ENCODE results near the gene VGLL2.
A peak's percentile ranks its signal among the peaks of the same experiment; 100 is the strongest.

VGLL2 gene

GRCh38 chr6:117270843-117271507 lies 5.6 kb downstream of the VGLL2 start:
- Histone ChIP-seq H3K27me3 (ENCODE audit: insufficient read depth, low read length) (peaks cover 100% of the 10 kb centered on the region), H3K4me3 (ENCODE audit: low read length) (peak overlapping the region; percentile 64; the same call in 1 of the 2 replicates), H3K9ac (ENCODE audit: low read depth, low read length) (no peak overlapping the region), H3K36me3 (ENCODE audit: insufficient read depth, low read depth, low read length) (no peaks in the 10 kb centered on the region), H3K9me3 (ENCODE audit: insufficient read depth, low read depth, low read length) (no peaks in the 10 kb centered on the region; the same call in 1 of the 2 replicates), H3K27ac (ENCODE audit: low read length) (no peak overlapping the region), H3K4me1 (ENCODE audit: insufficient read depth, low read length) (no peaks in the 10 kb centered on the region)

GRCh38 chr6:117272032-117272866 lies 6.9 kb downstream of the VGLL2 start:
- no peak overlapping the region for H3K27ac ChIP-seq (ENCODE audit: low read length)
- H3K27me3 ChIP-seq (ENCODE audit: insufficient read depth, low read length) = peaks cover 90% of the 10 kb centered on the region
- H3K9ac ChIP-seq (ENCODE audit: low read depth, low read length) = no peak overlapping the region
- H3K9me3 ChIP-seq (ENCODE audit: insufficient read depth, low read depth, low read length) = no peaks in the 10 kb centered on the region; the same call in 1 of the 2 replicates
- peak overlapping the region; percentile 15; the same call in 1 of the 2 replicates for H3K4me3 ChIP-seq (ENCODE audit: low read length)
- H3K4me1 ChIP-seq (ENCODE audit: insufficient read depth, low read length) = no peaks in the 10 kb centered on the region
- no peaks in the 10 kb centered on the region for H3K36me3 ChIP-seq (ENCODE audit: insufficient read depth, low read depth, low read length)

- Histone ChIP-seq H3K9ac (ENCODE audit: low read depth, low read length) (no peak overlapping the region), H3K9me3 (ENCODE audit: insufficient read depth, low read depth, low read length) (no peaks in the 10 kb centered on the region), H3K4me3 (ENCODE audit: low read length) (no peak overlapping the region), H3K4me1 (ENCODE audit: insufficient read depth, low read length) (no peaks in the 10 kb centered on the region), H3K27ac (ENCODE audit: low read length) (no peak overlapping the region), H3K27me3 (ENCODE audit: insufficient read depth, low read length) (peaks cover 83% of the 10 kb centered on the region), H3K36me3 (ENCODE audit: insufficient read depth, low read depth, low read length) (no peaks in the 10 kb centered on the region)
Observed at GRCh38 chr6:117272891-117273290, 7.5 kb downstream of the VGLL2 start.

- Histone ChIP-seq H3K36me3 (ENCODE audit: insufficient read depth, low read depth, low read length) (no peaks in the 10 kb centered on the region), H3K4me1 (ENCODE audit: insufficient read depth, low read length) (no peaks in the 10 kb centered on the region; the same call in 1 of the 2 replicates), H3K9ac (ENCODE audit: low read depth, low read length) (no peak overlapping the region), H3K27me3 (ENCODE audit: insufficient read depth, low read length) (peaks cover 60% of the 10 kb centered on the region), H3K4me3 (ENCODE audit: low read length) (no peak overlapping the region), H3K9me3 (ENCODE audit: insufficient read depth, low read depth, low read length) (no peaks in the 10 kb centered on the region), H3K27ac (ENCODE audit: low read length) (no peak overlapping the region)
Observed at GRCh38 chr6:117275205-117275604, 9.8 kb downstream of the VGLL2 start.

GRCh38 chr6:117275711-117276110 lies 10.4 kb downstream of the VGLL2 start:
- no peaks in the 10 kb centered on the region; the same call in 1 of the 2 replicates for H3K4me1 ChIP-seq (ENCODE audit: insufficient read depth, low read length)
- peaks cover 55% of the 10 kb centered on the region for H3K27me3 ChIP-seq (ENCODE audit: insufficient read depth, low read length)
- H3K36me3 ChIP-seq (ENCODE audit: insufficient read depth, low read depth, low read length) = no peaks in the 10 kb centered on the region
- no peak overlapping the region for H3K9ac ChIP-seq (ENCODE audit: low read depth, low read length)
- no peaks in the 10 kb centered on the region for H3K9me3 ChIP-seq (ENCODE audit: insufficient read depth, low read depth, low read length)
- H3K4me3 ChIP-seq (ENCODE audit: low read length) = no peak overlapping the region
- H3K27ac ChIP-seq (ENCODE audit: low read length) = no peak overlapping the region

- Histone ChIP-seq H3K9me3 (ENCODE audit: insufficient read depth, low read depth, low read length) (no peaks in the 10 kb centered on the region), H3K4me3 (ENCODE audit: low read length) (no peak overlapping the region), H3K27me3 (ENCODE audit: insufficient read depth, low read length) (peaks cover 44% of the 10 kb centered on the region), H3K9ac (ENCODE audit: low read depth, low read length) (no peak overlapping the region), H3K36me3 (ENCODE audit: insufficient read depth, low read depth, low read length) (no peaks in the 10 kb centered on the region), H3K4me1 (ENCODE audit: insufficient read depth, low read length) (no peaks in the 10 kb centered on the region; the same call in 1 of the 2 replicates), H3K27ac (ENCODE audit: low read length) (no peak overlapping the region)
Observed at GRCh38 chr6:117276778-117277316, 11.5 kb downstream of the VGLL2 start.

GRCh38 chr6:117280922-117281321 lies 15.6 kb downstream of the VGLL2 start:
- H3K9me3 ChIP-seq (ENCODE audit: insufficient read depth, low read depth, low read length) = no peaks in the 10 kb centered on the region
- peaks cover 3% of the 10 kb centered on the region; the same call in 1 of the 2 replicates for H3K27me3 ChIP-seq (ENCODE audit: insufficient read depth, low read length)
- no peaks in the 10 kb centered on the region; the same call in 1 of the 2 replicates for H3K4me1 ChIP-seq (ENCODE audit: insufficient read depth, low read length)
- no peaks in the 10 kb centered on the region for H3K36me3 ChIP-seq (ENCODE audit: insufficient read depth, low read depth, low read length)
- H3K9ac ChIP-seq (ENCODE audit: low read depth, low read length) = no peak overlapping the region
- H3K4me3 ChIP-seq (ENCODE audit: low read length) = no peak overlapping the region
- H3K27ac ChIP-seq (ENCODE audit: low read length) = no peak overlapping the region

GRCh38 chr6:117288083-117288715 lies 22.8 kb downstream of the VGLL2 start:
- no peak overlapping the region for H3K4me3 ChIP-seq (ENCODE audit: low read length)
- H3K9me3 ChIP-seq (ENCODE audit: insufficient read depth, low read depth, low read length) = no peaks in the 10 kb centered on the region
- H3K36me3 ChIP-seq (ENCODE audit: insufficient read depth, low read depth, low read length) = no peaks in the 10 kb centered on the region

GRCh38 chr6:117290173-117290846 lies 25.0 kb downstream of the VGLL2 start:
- Histone ChIP-seq H3K9ac (ENCODE audit: low read depth, low read length) (no peak overlapping the region), H3K4me3 (ENCODE audit: low read length) (no peak overlapping the region), H3K36me3 (ENCODE audit: insufficient read depth, low read depth, low read length) (no peaks in the 10 kb centered on the region), H3K4me1 (ENCODE audit: insufficient read depth, low read length) (no peaks in the 10 kb centered on the region), H3K27me3 (ENCODE audit: insufficient read depth, low read length) (no peaks in the 10 kb centered on the region), H3K9me3 (ENCODE audit: insufficient read depth, low read depth, low read length) (no peaks in the 10 kb centered on the region), H3K27ac (ENCODE audit: low read length) (no peak overlapping the region)

More at GRCh38 chr6:117288083-117288715, 22.8 kb downstream of the VGLL2 start:
- H3K9ac ChIP-seq (ENCODE audit: low read depth, low read length) = no peak overlapping the region
- H3K27me3 ChIP-seq (ENCODE audit: insufficient read depth, low read length) = no peaks in the 10 kb centered on the region
- H3K4me1 ChIP-seq (ENCODE audit: insufficient read depth, low read length) = no peaks in the 10 kb centered on the region
- no peak overlapping the region for H3K27ac ChIP-seq (ENCODE audit: low read length)

- H3K9me3 ChIP-seq (ENCODE audit: insufficient read depth, low read depth, low read length) = no peaks in the 10 kb centered on the region
- H3K4me1 ChIP-seq (ENCODE audit: insufficient read depth, low read length) = no peaks in the 10 kb centered on the region
- H3K27me3 ChIP-seq (ENCODE audit: insufficient read depth, low read length) = no peaks in the 10 kb centered on the region
- H3K4me3 ChIP-seq (ENCODE audit: low read length) = no peak overlapping the region
- no peaks in the 10 kb centered on the region for H3K36me3 ChIP-seq (ENCODE audit: insufficient read depth, low read depth, low read length)
- H3K9ac ChIP-seq (ENCODE audit: low read depth, low read length) = no peak overlapping the region
- H3K27ac ChIP-seq (ENCODE audit: low read length) = no peak overlapping the region
Observed at GRCh38 chr6:117298941-117299340, 33.6 kb downstream of the VGLL2 start.

GRCh38 chr6:117303323-117303722 lies 38.0 kb downstream of the VGLL2 start:
- H3K9ac ChIP-seq (ENCODE audit: low read depth, low read length) = no peak overlapping the region
- no peaks in the 10 kb centered on the region for H3K36me3 ChIP-seq (ENCODE audit: insufficient read depth, low read depth, low read length)
- H3K4me1 ChIP-seq (ENCODE audit: insufficient read depth, low read length) = no peaks in the 10 kb centered on the region
- H3K27ac ChIP-seq (ENCODE audit: low read length) = no peak overlapping the region
- no peak overlapping the region for H3K4me3 ChIP-seq (ENCODE audit: low read length)
- H3K9me3 ChIP-seq (ENCODE audit: insufficient read depth, low read depth, low read length) = no peaks in the 10 kb centered on the region
- no peaks in the 10 kb centered on the region for H3K27me3 ChIP-seq (ENCODE audit: insufficient read depth, low read length)

Data from iPS-20b (cell line).